ENCODE results near the gene PRKG1.

DNA sequence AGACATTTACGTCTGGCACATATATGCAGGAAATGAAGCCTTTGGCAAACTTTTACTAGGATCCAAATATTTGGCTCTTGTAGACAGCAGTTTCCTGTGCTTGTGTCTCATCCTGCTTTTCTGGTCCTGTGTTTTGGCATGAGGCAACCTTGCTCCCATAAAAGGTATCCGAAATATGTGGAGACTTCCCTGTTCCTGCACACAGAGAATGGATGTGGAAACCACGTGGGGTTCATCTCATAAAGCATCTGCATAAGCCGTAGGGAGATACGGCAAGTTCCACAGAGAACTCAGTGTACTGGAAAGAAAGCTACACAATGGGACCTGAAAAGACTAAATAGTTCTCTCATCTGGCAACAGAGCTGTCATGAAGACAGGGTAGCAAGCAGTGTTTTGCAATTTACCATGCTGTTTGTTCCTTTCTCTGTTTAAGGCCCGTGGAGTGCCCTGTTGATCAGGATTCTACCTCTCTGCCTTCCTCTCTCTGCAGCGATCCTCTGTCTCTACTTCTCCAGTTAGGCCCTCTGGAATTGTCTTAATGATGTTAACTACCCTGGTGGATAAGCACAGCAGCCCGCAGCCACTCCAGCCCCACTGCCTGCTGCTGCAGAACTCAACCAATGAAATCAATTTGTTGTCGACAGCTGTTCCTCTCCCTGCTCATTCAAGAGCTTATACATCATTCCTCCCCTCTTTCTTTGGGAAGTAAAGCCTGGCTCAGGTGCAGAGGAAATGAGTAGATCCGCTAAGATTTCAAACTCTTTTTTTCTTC lies 331.5 kb downstream of the PRKG1 start:
- TF ChIP-seq, protein P1, sequence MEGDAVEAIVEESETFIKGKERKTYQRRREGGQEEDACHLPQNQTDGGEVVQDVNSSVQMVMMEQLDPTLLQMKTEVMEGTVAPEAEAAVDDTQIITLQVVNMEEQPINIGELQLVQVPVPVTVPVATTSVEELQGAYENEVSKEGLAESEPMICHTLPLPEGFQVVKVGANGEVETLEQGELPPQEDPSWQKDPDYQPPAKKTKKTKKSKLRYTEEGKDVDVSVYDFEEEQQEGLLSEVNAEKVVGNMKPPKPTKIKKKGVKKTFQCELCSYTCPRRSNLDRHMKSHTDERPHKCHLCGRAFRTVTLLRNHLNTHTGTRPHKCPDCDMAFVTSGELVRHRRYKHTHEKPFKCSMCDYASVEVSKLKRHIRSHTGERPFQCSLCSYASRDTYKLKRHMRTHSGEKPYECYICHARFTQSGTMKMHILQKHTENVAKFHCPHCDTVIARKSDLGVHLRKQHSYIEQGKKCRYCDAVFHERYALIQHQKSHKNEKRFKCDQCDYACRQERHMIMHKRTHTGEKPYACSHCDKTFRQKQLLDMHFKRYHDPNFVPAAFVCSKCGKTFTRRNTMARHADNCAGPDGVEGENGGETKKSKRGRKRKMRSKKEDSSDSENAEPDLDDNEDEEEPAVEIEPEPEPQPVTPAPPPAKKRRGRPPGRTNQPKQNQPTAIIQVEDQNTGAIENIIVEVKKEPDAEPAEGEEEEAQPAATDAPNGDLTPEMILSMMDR (IDR thresholded peaks at IDR 0.05; ENCODE audit: low read depth, low read length, poor library complexity, severe bottlenecking): no peak
- TF ChIP-seq EZH2phosphoT487 (IDR thresholded peaks at IDR 0.05; ENCODE audit: borderline replicate concordance, low read length): no peak
